Measurements from ENCODE around the gene NOD1. TPM values are rescaled to one million over a fixed set of nuclear protein-coding genes. Genes with fewer than 3 reads are reported as not detected.
"Not testable (repeated sequence)": the region's sequence is repeated elsewhere in the genome, so short reads cannot be mapped to it uniquely, and the experiment has no call there.

Gene NOD1
- total and polyA plus RNA-seq, 2 experiments from 2014 or later, result 5.9 to 11.1 TPM

- no peak for DNase-seq
- Histone ChIP-seq H3F3A (ENCODE audit: insufficient read depth) (0 out of 2 replicates have a peak, but pooled peaks cover 9% of the 10 kb centered on the region), H3K4me2 (ENCODE audit: unreplicated experiment) (no peak overlapping the region), H4K20me1 (ENCODE audit: insufficient read depth) (no peaks in the 10 kb centered on the region), H3K4me1 (ENCODE audit: insufficient read depth) (no peaks in the 10 kb centered on the region), H3K9me3 (ENCODE audit: low read depth) (no peaks in the 10 kb centered on the region), H2AFZ (no peak overlapping the region), H3K4me3 (no peak overlapping the region), H3K36me3 (ENCODE audit: low read depth) (no peaks in the 10 kb centered on the region), H3K9me2 (ENCODE audit: insufficient read depth) (no peaks in the 10 kb centered on the region), H3K27ac (no peak overlapping the region), H3K9ac (no peak overlapping the region), H3K79me2 (ENCODE audit: insufficient read depth) (no peaks in the 10 kb centered on the region), H3K27me3 (replicated peaks; ENCODE audit: insufficient read depth) (no peaks in the 10 kb centered on the region)
- in situ Hi-C loops (cut with MboI), result loop anchor here (25.0 kb wide), 1 partner anchor 258 kb away; no protein-coding TSS in a partner anchor
- no peak for TF ChIP-seq EZH2phosphoT487 (IDR thresholded peaks at IDR 0.05; ENCODE audit: insufficient read depth, low read depth)
- no peak for TF ChIP-seq EZH2 (IDR thresholded peaks at IDR 0.05; ENCODE audit: insufficient read depth, poor library complexity, severe bottlenecking)
- 55 to 62% methylated on average over 3 of the region's 3 CpGs for WGBS, 2 experiments (ENCODE audit: low coverage in 1 of 2, low lambda C conversion rate in 2 of 2, missing lambda C conversion rate in 2 of 2)
These were observed 57.9 kb downstream of the NOD1 start for GRCh38 chr7:30420662-30421061.

DNA sequence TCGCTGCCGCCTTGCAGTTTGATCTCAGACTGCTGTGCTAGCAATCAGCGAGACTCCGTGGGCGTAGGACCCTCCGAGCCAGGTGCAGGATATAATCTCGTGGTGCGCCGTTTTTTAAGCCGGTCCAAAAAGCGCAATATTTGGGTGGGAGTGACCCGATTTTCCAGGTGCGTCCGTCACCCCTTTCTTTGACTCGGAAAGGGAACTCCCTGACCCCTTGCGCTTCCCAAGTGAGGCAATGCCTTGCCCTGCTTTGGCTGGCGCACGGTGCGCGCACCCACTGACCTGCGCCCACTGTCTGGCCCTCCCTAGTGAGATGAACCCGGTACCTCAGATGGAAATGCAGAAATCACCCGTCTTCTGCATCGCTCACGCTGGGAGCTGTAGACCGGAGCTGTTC is 58.5 kb downstream of the NOD1 start:
- WGBS, 2 experiments (ENCODE audit: low coverage in 1 of 2, low lambda C conversion rate in 2 of 2, missing lambda C conversion rate in 2 of 2), result 89 to 96% methylated on average over 11 to 22 of the region's 26 CpGs
- H3K4me2 ChIP-seq (ENCODE audit: unreplicated experiment); H3K9me2 ChIP-seq (ENCODE audit: insufficient read depth); H3K79me2 ChIP-seq (ENCODE audit: insufficient read depth); H3K27me3 ChIP-seq (replicated peaks; ENCODE audit: insufficient read depth); H3K4me3 ChIP-seq; DNase-seq; H2AFZ ChIP-seq; H3K9ac ChIP-seq; H3K9me3 ChIP-seq (ENCODE audit: low read depth); H3K4me1 ChIP-seq (ENCODE audit: insufficient read depth); H4K20me1 ChIP-seq (ENCODE audit: insufficient read depth); H3K27ac ChIP-seq; H3F3A ChIP-seq (ENCODE audit: insufficient read depth); H3K36me3 ChIP-seq (ENCODE audit: low read depth): not testable (repeated sequence)
- in situ Hi-C loops (cut with MboI), result loop anchor here (25.0 kb wide), 1 partner anchor 258 kb away; no protein-coding TSS in a partner anchor

- TF ChIP-seq EZH2phosphoT487 (IDR thresholded peaks at IDR 0.05; ENCODE audit: insufficient read depth, low read depth) (no peak), EZH2 (IDR thresholded peaks at IDR 0.05; ENCODE audit: insufficient read depth, poor library complexity, severe bottlenecking) (no peak)
- H3K9ac ChIP-seq, result no peak overlapping the region
- H3K79me2 ChIP-seq (ENCODE audit: insufficient read depth), result no peaks in the 10 kb centered on the region
- no peaks in the 10 kb centered on the region for H3K9me2 ChIP-seq (ENCODE audit: insufficient read depth)
- no peaks in the 10 kb centered on the region for H3F3A ChIP-seq (ENCODE audit: insufficient read depth)
- H3K27me3 ChIP-seq (replicated peaks; ENCODE audit: insufficient read depth), result no peaks in the 10 kb centered on the region
- in situ Hi-C loops (cut with MboI), result loop anchor here (5.0 to 25.0 kb wide), 2 partner anchors 137 to 252 kb away; no protein-coding TSS in a partner anchor
- no peak overlapping the region for H2AFZ ChIP-seq
- DNase-seq, result no peak
- H3K9me3 ChIP-seq (ENCODE audit: low read depth), result no peaks in the 10 kb centered on the region
- 94 to 99% methylated on average over 7 of the region's 7 CpGs for WGBS, 2 experiments (ENCODE audit: low coverage in 1 of 2, low lambda C conversion rate in 2 of 2, missing lambda C conversion rate in 2 of 2)
- no peak overlapping the region for H3K27ac ChIP-seq
- H3K36me3 ChIP-seq (ENCODE audit: low read depth), result no peaks in the 10 kb centered on the region
- no peaks in the 10 kb centered on the region for H4K20me1 ChIP-seq (ENCODE audit: insufficient read depth)
- H3K4me1 ChIP-seq (ENCODE audit: insufficient read depth), result no peaks in the 10 kb centered on the region
- no peak overlapping the region for H3K4me3 ChIP-seq
- no peak overlapping the region for H3K4me2 ChIP-seq (ENCODE audit: unreplicated experiment)
These were observed 64.7 kb downstream of the NOD1 start for GRCh38 chr7:30413864-30414263.

- H3K4me2 ChIP-seq (ENCODE audit: unreplicated experiment), result no peak overlapping the region
- no peaks in the 10 kb centered on the region for H4K20me1 ChIP-seq (ENCODE audit: insufficient read depth)
- H3K27ac ChIP-seq, result no peak overlapping the region
- H3K4me1 ChIP-seq (ENCODE audit: insufficient read depth), result no peaks in the 10 kb centered on the region
- no peaks in the 10 kb centered on the region for H3K79me2 ChIP-seq (ENCODE audit: insufficient read depth)
- peak; percentile 90 for DNase-seq
- no peaks in the 10 kb centered on the region for H3K9me3 ChIP-seq (ENCODE audit: low read depth)
- no peak overlapping the region for H3K9ac ChIP-seq
- H2AFZ ChIP-seq, result no peak overlapping the region
- no peak overlapping the region for H3K4me3 ChIP-seq
- TF ChIP-seq EZH2phosphoT487 (IDR thresholded peaks at IDR 0.05; ENCODE audit: insufficient read depth, low read depth), result no peak
- no peak for TF ChIP-seq EZH2 (IDR thresholded peaks at IDR 0.05; ENCODE audit: insufficient read depth, poor library complexity, severe bottlenecking)
- no peaks in the 10 kb centered on the region for H3K36me3 ChIP-seq (ENCODE audit: low read depth)
- no peaks in the 10 kb centered on the region for H3F3A ChIP-seq (ENCODE audit: insufficient read depth)
- 40 to 41% methylated on average over 5 of the region's 5 CpGs for WGBS, 2 experiments (ENCODE audit: low coverage in 1 of 2, low lambda C conversion rate in 2 of 2, missing lambda C conversion rate in 2 of 2)
- H3K27me3 ChIP-seq (replicated peaks; ENCODE audit: insufficient read depth), result no peaks in the 10 kb centered on the region
- in situ Hi-C loops (cut with MboI), result loop anchor here (5.0 to 25.0 kb wide), 2 partner anchors 136 to 251 kb away; no protein-coding TSS in a partner anchor
- no peaks in the 10 kb centered on the region for H3K9me2 ChIP-seq (ENCODE audit: insufficient read depth)
These were observed 65.6 kb downstream of the NOD1 start for GRCh38 chr7:30412782-30413504.

Measured in GM23248 (cell line).